Vagina (tissue), 2 donors: ENCODE data around the gene TBX15.

ENCODE experiments used
- POLR2A ChIP-seq, 2 donors: fragments of 450-650 bp; IDR thresholded peaks; one replicate each; pipeline ENCODE4 v1.6.1; 2017; ENCODE audit warnings: antibody characterized with exemption in 2 of 2, mild to moderate bottlenecking in 2 of 2, moderate library complexity in 2 of 2
- POLR2AphosphoS5 ChIP-seq, 2 donors: sonication (generic); formaldehyde crosslinking; IDR thresholded peaks; one replicate each; pipeline ENCODE4 v1.9.0; 2017; ENCODE audit warnings: antibody characterized with exemption in 2 of 2, mild to moderate bottlenecking in 2 of 2, low read depth in 1 of 2; ENCODE audit not compliant: insufficient read depth in 1 of 2
- TF ChIP-seq, protein P1 (sequence below), 3 experiments: fragments of 450-650 bp in 2 of 3; fragments of 200-600 bp in 1 of 3; sonication (generic) in 1 of 3; IDR thresholded peaks; one replicate each; pipeline ENCODE4 v1.5.1; 2017 to 2019; ENCODE audit warnings: antibody characterized with exemption in 3 of 3, mild to moderate bottlenecking in 2 of 3, moderate library complexity in 2 of 3

GRCh38 chr1:119011706-119012105 lies 23.6 kb upstream of the TBX15 start:
- TF ChIP-seq, protein P1, sequence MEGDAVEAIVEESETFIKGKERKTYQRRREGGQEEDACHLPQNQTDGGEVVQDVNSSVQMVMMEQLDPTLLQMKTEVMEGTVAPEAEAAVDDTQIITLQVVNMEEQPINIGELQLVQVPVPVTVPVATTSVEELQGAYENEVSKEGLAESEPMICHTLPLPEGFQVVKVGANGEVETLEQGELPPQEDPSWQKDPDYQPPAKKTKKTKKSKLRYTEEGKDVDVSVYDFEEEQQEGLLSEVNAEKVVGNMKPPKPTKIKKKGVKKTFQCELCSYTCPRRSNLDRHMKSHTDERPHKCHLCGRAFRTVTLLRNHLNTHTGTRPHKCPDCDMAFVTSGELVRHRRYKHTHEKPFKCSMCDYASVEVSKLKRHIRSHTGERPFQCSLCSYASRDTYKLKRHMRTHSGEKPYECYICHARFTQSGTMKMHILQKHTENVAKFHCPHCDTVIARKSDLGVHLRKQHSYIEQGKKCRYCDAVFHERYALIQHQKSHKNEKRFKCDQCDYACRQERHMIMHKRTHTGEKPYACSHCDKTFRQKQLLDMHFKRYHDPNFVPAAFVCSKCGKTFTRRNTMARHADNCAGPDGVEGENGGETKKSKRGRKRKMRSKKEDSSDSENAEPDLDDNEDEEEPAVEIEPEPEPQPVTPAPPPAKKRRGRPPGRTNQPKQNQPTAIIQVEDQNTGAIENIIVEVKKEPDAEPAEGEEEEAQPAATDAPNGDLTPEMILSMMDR (IDR thresholded peaks at IDR 0.05): no peak
- TF ChIP-seq POLR2AphosphoS5 (IDR thresholded peaks at IDR 0.05; ENCODE audit: insufficient read depth in 1 of 2, low read depth in 1 of 2) (no peak), POLR2A (IDR thresholded peaks at IDR 0.05) (no peak)
